K562 treated with DMSO at 1 percent for 48 hours (cell line): ENCODE data around the gene LDHB. TPM values are rescaled to one million over a fixed set of nuclear protein-coding genes. Genes with fewer than 3 reads are reported as not detected.

Experiments used
- total RNA-seq: library from RNA; unstranded; fragments of 300-600 nt; gene quantifications from 2 replicates; pipeline ENCODE4 v1.2.3, GENCODE V29; 2022; ENCODE audit warnings: low replicate concordance; ENCODE audit errors: extremely low read depth

Gene LDHB
- not detected in 2 replicates for total RNA-seq

DNA sequence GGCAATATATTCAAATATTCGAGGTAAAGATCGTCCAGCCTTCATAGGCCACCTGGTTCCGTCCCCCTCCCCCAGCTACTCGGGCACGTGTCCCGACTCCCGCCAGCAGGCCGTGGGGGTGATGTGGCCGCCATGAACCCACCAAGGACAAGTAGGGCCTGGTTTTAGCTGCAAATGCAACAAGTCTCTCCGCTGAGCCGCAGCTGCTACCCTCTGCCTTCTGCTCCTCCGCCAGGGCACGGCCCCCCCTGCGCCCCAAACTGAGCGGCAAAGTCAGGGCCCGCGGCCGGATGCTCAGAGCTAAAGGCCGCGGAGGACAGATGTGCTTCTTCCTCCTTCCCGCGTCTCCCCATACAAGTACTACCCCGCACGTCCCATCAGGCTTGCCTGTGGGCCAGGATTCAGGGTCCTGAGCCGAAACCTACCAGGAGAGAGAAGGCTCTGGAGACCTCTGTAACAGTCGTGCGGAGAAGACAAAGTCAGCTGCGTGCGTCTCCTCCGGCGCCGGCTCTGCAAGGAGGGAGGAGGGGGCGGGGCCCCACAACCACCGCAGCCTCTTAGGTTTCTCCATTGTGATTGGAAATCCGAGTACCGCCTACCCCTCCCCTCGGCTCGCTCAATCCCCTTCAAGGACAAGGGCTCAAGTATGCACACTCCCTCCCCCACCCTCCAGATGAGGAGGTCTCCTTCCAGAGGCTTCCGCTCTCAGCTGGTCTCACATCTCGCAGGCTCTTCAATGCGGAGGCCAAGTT, at the start of gene LDHB:
Gene LDHB (minus strand): TSS at position 517 of the 752 bp plus-strand sequence. CDS start 3,171 bp downstream, outside the sequence.

DNA sequence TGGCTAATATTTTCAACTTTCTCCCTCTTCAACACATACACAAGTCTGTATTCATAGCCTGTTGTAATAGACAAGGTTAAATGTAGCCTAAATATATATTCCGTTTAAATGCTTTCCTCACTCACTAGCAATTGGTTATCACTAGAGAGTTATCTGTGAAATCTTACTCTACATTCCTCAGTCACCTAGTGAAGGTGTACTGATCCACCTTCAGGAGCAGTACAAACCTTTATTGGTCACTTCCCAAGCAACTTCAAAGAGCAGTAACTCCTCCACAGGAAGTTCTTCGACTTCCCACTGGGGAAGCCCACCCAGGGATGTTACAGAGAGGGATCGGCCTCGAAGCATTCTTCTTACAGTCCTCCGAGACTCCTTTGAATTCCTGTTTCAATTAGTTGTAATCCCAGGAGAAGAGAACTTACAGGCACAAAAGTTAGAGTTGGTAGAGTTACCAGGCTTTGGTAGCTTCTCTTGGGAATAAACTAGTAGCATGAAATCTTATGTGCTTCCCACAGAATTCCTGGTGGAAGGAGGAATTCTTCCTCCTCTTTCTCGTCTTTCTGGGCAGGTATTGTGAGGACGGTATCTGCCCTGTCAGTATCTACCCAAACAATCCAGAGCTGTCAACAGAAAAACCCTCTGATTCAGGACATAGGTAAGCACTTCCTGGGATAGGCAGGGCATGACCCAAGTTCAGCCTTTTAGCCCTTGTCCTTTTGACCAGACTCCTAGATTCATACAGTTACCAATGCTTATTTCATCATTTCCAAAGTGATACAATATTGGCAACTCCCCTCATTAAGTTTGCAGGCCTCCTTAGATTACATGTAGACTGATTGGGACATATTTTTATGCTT, 53.2 kb downstream of the LDHB start, which contains the start of gene GYS2:
Gene GYS2 (minus strand): TSS at position 603 of the 857 bp plus-strand sequence. CDS start 255 bp downstream, at position 348.

Other genes with a start within 250 kb of the LDHB start
- gene PYROXD1, start 220.2 kb downstream of the LDHB start, total RNA-seq: not detected in 2 replicates
- not detected in 2 replicates for gene RECQL, start 156.2 kb downstream of the LDHB start, total RNA-seq
- gene GOLT1B, start 156.1 kb downstream of the LDHB start, total RNA-seq: not detected in 2 replicates
- not detected in 2 replicates for gene SPX, start 131.5 kb downstream of the LDHB start, total RNA-seq
- gene GYS2, start 53.0 kb downstream of the LDHB start, total RNA-seq: not detected in 2 replicates
- not detected in 2 replicates for gene KCNJ8, start 116.9 kb upstream of the LDHB start, total RNA-seq